GM12873 (cell line): ENCODE results near the gene HIBCH.
A peak's percentile ranks its signal among the peaks of the same experiment; 100 is the strongest.

Experiments used
- TF ChIP-seq, protein P1 (sequence below): IDR thresholded peaks from 2 replicates; pipeline ENCODE4 v1.5.1; 2012; ENCODE audit warnings: low read depth, mild to moderate bottlenecking, moderate library complexity, low read length, control low read depth; ENCODE audit not compliant: insufficient read depth; ENCODE audit errors: missing control alignments

The HIBCH gene, protein sequence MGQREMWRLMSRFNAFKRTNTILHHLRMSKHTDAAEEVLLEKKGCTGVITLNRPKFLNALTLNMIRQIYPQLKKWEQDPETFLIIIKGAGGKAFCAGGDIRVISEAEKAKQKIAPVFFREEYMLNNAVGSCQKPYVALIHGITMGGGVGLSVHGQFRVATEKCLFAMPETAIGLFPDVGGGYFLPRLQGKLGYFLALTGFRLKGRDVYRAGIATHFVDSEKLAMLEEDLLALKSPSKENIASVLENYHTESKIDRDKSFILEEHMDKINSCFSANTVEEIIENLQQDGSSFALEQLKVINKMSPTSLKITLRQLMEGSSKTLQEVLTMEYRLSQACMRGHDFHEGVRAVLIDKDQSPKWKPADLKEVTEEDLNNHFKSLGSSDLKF

DNA sequence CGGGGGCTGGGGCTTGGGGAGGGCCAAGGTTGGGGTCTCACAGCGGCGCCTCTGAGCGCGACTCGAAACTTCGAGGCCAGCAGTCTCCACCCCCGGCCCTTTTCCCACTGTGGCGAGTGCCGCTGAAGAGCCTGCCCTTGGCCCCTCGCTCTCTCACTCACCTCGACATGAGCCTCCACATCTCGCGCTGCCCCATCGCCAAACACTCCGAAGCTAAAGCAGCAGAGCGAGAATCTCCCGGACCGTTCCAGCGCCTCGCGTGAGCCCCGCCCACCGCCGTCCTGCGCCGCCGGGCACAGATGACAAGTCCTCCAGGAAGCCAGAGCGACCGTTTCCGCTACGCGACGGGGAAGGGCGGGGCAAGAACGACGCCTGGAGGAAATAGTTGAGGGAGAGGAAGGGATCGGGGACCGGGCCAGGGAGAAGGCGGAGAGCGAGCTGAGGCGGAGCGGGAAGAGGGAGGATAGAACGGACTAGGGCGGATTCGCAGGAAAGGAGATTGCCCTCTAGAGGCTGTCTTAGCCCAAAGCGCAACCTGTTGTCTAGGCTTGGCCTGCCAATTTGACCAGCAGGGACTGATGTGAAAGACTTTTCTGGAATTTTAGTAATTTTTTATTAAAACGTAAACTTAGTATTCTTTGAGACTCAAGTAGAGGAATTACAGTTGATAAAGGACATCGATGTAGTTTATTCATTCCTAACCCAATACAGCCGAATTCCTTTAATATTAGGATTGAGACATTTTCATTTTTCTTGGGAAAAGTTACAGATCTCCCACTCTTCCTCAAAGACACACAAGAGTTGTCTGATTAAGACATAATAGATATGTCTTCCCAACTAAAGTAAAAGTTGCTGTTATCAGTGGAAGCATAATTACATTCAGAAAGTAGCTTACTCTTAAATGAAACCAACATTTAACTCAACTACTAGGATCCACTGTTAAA is at the start of gene HIBCH:
Gene HIBCH (minus strand): TSS at position 272 of the 944 bp plus-strand sequence. CDS start 76 bp downstream, at position 196.
- TF ChIP-seq, protein P1, sequence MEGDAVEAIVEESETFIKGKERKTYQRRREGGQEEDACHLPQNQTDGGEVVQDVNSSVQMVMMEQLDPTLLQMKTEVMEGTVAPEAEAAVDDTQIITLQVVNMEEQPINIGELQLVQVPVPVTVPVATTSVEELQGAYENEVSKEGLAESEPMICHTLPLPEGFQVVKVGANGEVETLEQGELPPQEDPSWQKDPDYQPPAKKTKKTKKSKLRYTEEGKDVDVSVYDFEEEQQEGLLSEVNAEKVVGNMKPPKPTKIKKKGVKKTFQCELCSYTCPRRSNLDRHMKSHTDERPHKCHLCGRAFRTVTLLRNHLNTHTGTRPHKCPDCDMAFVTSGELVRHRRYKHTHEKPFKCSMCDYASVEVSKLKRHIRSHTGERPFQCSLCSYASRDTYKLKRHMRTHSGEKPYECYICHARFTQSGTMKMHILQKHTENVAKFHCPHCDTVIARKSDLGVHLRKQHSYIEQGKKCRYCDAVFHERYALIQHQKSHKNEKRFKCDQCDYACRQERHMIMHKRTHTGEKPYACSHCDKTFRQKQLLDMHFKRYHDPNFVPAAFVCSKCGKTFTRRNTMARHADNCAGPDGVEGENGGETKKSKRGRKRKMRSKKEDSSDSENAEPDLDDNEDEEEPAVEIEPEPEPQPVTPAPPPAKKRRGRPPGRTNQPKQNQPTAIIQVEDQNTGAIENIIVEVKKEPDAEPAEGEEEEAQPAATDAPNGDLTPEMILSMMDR: peak; percentile 70

DNA sequence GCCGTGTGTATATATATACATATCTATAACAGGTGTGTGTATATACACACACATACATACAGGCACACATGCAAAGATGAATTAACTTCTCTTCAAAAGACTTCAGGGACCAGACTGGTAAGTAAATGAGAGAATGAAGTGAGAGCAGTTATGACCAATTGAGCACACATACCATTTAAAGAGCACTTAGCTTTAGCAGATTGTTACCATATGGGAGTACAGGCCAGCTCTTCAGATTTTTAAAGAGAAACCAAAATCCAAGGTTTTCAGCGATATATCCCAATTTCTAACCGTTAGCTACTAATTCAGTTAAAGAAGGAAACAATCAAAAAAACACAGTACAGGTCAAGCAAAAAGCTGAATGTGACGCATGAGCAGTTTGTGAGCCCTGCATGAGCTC is 47.5 kb upstream of the HIBCH start:
- TF ChIP-seq, protein P1: no peak

DNA sequence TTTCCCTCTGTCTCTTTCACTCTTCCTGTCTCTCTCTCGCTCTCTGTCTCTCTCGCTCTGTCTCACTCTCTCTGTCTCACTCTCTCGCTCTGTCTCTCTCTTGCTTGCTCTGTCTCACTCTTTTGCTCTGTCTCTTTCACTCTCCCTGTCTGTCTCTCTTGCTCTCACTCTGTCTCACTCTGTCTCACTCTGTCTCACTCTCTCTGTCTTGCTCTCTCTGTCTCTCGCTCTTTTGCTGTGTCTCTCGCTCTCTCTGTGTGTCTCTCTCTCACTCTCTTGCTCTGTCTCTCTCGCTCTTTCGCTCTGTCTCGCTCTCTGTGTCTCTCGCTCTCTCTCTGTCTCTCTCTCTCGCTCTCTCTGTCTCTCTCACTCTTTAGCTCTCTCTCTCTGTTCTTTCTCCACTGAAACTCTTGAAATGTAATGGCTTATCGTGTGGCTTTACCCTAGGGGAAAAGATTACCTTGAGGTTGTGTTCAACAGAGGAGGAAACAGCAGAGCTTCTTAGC is 46.7 kb upstream of the HIBCH start:
- TF ChIP-seq, protein P1: no peak

DNA sequence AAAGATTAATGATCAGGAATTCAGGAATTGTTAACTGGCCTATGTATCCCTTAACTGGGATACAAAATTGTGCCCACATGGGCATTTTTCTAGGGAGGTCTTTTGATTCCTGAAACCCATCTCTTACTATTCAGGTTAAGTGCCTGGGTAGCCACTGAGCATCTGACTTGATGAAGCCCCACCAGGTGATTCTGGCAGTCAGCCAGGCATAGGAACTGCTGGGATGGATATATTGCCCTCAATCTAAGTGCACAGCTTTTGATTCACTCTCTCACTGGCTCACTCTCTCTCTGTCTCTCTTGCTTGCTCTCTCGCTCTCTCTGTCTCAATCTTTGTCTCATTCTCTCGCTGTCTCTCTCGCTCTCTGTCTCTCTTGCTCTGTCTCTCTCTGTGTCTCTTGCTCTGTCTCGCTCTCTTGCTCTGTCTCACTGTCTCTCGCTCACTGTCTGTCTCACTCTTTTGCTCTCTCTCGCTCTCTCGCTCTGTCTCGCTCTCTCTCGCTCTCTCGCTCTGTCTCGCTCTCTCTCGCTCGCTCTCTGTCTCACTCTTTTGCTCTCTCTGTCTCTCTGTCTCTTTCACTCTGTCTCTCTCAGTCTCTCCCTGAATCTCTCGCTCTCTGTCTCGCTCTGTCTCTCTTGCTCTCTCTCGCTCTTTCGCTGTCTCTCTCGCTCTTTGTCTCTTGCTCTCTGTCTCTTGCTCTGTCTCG is 46.0 kb upstream of the HIBCH start:
- TF ChIP-seq, protein P1: no peak

DNA sequence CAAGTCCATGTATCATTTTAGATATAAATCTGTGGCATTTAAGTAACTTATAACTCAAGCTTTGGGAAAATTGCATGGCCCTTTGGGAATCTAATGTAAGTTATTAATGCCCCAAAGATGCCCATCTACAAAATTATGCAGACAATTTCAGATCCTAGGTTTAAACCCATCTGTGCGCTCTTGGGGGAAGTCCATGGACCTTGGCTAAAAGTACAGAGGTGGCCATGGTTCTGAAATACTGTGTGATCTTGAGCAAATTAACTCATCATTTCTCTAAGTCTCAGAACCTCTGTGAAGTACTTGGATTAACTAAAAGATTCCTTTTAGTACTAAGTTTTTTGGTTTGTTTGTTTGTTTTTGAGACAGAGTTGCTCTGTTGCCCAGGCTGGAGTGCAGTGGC is 43.3 kb upstream of the HIBCH start:
- TF ChIP-seq, protein P1: no peak

DNA sequence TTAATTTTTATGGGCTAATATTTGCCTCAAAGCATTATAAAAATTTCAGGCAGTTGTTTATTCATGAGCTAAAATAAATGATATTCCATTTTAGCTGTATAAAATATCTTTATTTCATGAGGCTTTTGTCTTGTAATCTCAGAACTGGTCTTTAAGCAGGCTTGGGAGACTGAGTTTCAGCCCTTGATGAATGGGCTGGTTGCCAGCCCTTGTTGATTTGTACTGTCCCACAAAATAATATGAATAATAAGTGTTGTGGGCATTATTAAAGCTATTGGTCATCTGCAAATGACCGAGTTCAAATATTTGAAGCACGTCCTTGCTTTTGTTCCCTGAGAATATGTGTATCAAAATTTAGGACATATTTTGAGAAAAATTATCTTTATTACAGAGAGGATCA is 41.9 kb upstream of the HIBCH start:
- TF ChIP-seq, protein P1: no peak
